PFSK-1 (cell line): ENCODE measurements around the gene NKX1-2.

Experiments used
- FOXP2 ChIP-seq: optimal IDR thresholded peaks from 2 replicates; pipeline ENCODE3; 2011; ENCODE audit warnings: borderline replicate concordance, control low read depth, inconsistent platforms; ENCODE audit not compliant: insufficient read depth; ENCODE audit errors: extremely low read length, extremely low read depth
- POLR2AphosphoS5 ChIP-seq: IDR thresholded peaks from 2 replicates; pipeline ENCODE4 v1.6.1; 2012; ENCODE audit warnings: low read depth, mild to moderate bottlenecking, control low read depth, low read length, moderate library complexity
- REST ChIP-seq, 2 experiments: IDR thresholded peaks; 2 replicates each; pipeline versions ENCODE4 v1.6.1 to v1.8.0; 2011 to 2012; ENCODE audit warnings: low read depth in 2 of 2, low read length in 2 of 2, control low read depth in 1 of 2, inconsistent platforms in 1 of 2, mild to moderate bottlenecking in 1 of 2, moderate library complexity in 1 of 2; ENCODE audit not compliant: insufficient read depth in 1 of 2
- SIN3A ChIP-seq: IDR thresholded peaks from 2 replicates; pipeline ENCODE4 v1.6.1; 2012; ENCODE audit warnings: mild to moderate bottlenecking, low read length, moderate library complexity, borderline replicate concordance; ENCODE audit not compliant: insufficient read depth
- TAF1 ChIP-seq: IDR thresholded peaks from 2 replicates; pipeline ENCODE4 v1.6.1; 2012; ENCODE audit warnings: low read length, control low read depth, borderline replicate concordance; ENCODE audit not compliant: insufficient read depth

The NKX1-2 gene

DNA sequence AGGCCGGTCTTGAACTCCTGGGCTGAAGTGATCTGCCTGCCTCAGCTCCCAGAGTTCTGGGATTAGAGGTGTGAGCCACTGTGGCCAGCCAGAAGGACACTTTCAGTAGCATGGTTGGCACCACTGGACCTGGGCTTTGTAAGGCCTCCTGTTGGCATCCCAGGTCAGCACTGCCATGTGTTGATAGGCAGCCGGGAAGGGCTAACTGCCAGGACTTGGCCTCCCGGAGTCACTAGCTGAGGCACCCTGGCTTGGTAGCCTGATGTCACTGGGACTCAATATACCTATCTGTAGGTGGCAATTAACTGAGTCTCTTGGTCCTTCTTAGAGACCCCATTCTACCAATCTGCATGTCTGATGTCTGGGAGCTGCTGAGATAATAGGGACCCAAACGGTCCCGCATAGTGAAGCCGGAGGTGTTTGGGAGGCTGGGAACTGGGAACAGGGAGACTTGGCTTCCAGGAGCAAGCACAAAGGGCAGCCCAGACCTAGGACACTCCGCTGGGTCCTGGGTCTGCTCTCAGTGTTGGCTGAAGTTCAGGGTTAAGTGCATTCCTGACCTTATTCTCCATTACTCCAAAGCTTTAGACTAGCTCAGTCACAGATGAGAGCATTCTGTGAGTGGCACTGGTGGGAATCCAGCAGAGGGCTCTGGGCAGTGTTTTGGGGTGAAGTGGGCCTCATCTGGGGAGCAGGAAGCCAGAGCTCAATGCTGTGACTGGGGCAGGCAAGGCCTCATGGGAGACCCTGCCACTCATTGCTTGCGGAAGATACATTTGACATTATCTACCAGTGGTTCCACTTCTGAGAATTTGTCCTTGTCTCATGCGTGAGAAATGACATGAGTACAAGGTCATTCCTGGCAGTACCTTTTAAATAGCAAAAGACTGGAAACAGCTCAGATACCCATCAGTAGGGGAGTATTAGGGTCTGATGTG lies 14.5 kb upstream of the NKX1-2 start:
- TF ChIP-seq SIN3A: no peak
- no peak for TF ChIP-seq POLR2AphosphoS5
- TF ChIP-seq FOXP2: no peak
- no peak for TF ChIP-seq REST (IDR thresholded peaks at IDR 0.05; ENCODE audit: insufficient read depth in 1 of 2, low read depth in 2 of 2, low read length in 2 of 2)
- TF ChIP-seq TAF1: no peak

GRCh38 chr10:124462348-124462695 lies 12.5 kb upstream of the NKX1-2 start:
- TF ChIP-seq SIN3A (no peak), POLR2AphosphoS5 (no peak), FOXP2 (no peak), TAF1 (no peak), REST (IDR thresholded peaks at IDR 0.05; ENCODE audit: insufficient read depth in 1 of 2, low read depth in 2 of 2, low read length in 2 of 2) (no peak)

DNA sequence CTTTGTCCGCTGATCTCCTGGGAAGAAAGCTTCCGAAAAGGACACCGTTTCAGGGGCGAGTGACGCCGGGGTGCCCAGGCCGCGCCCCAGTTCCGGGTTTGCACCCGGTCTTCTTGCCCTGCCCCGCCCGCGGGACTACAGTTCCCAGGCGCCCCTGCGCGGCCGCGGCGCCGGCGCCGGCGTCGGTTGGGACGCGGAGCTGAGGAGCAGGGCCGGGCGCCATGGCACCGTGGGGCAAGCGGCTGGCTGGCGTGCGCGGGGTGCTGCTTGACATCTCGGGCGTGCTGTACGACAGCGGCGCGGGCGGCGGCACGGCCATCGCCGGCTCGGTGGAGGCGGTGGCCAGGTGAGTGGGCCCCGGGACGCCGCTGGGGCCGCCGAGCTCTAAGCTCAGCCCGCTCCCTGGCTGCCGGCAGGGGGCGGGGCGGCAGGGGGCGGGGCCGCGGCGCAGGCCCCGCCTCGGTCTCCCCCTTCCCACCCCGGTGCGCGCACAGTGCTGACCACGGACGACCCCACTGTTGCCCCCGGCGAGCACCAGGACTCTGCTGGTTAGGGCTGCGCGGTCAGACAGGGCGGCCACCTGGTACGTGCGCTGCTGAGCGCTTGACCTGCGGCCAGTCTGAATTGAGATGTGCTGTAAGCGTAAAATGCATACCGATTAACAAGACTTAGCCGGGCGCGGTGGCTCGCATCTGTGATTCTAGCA lies 12.0 kb upstream of the NKX1-2 start, which contains the start of gene LHPP:
LHPP (plus strand) TSS at position 182 of the 706 bp plus-strand sequence; CDS start at position 222, 40 bp downstream.
- TF ChIP-seq POLR2AphosphoS5 (peak; percentile 48), REST (IDR thresholded peaks at IDR 0.05; ENCODE audit: insufficient read depth in 1 of 2, low read depth in 2 of 2, low read length in 2 of 2) (no peak), TAF1 (no peak), FOXP2 (no peak)

DNA sequence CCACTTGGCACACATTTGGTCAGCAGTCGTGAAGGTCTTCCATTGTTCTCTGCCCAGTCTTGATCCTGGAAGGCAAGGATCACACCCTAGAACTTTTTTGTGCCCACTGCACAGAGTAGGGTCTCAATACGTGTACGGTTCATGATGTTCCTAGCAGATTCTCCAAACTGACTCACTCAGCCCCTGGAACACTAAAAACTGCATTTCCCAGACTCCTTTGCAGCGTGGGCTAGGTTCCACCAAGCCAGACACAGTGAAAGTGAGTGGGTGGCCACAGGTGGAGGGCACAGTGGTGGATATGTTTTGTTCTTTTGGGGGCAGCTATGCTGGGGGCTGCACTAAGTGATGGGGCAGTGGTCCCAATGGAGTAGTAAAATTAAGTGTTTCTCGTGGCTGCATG lies 10.3 kb upstream of the NKX1-2 start:
- TF ChIP-seq POLR2AphosphoS5 (no peak), REST (IDR thresholded peaks at IDR 0.05; ENCODE audit: insufficient read depth in 1 of 2, low read depth in 2 of 2, low read length in 2 of 2) (no peak), FOXP2 (no peak), TAF1 (no peak), SIN3A (no peak)
